HepG2 (cell line): ENCODE results near the gene NSFL1C. TPM values are rescaled to one million over a fixed set of nuclear protein-coding genes. Genes with fewer than 3 reads are reported as not detected.

Experiments used
- NPAS2 ChIP-seq: sonication (generic); formaldehyde crosslinking; IDR thresholded peaks from 2 replicates; pipeline ENCODE4 v1.8.0; 2022; ENCODE audit warnings: mild to moderate bottlenecking, missing genetic modification reagents, borderline replicate concordance
- NR1H2 ChIP-seq: sonication (generic); formaldehyde crosslinking; IDR thresholded peaks from 2 replicates; pipeline ENCODE4 v1.8.1; 2022; ENCODE audit warnings: low read depth, missing genetic modification reagents, borderline replicate concordance
- ZNF264 ChIP-seq: sonication (generic); formaldehyde crosslinking; IDR thresholded peaks from 2 replicates; pipeline ENCODE4 v1.4.0; 2020; ENCODE audit warnings: missing genetic modification reagents
- ZNF501 ChIP-seq: sonication (generic); formaldehyde crosslinking; IDR thresholded peaks from 2 replicates; pipeline ENCODE4 v1.5.1; 2020; ENCODE audit warnings: mild to moderate bottlenecking, moderate library complexity, missing genetic modification reagents
- polyA plus RNA-seq, 8 experiments: library from polyadenylated mRNA; depleted of rRNA in 3 of 8; stranded (reverse) in 7 of 8; unstranded in 1 of 8; fragments of >200 nt; fragmentation: Illumina TruSeq in 4 of 8; extraction: Trizol in 4 of 8; gene quantifications; 2 replicates each; pipeline versions ENCODE4 v1.2.1 to v1.2.3, GENCODE V29; 2011 to 2016; ENCODE audit warnings: low read depth in 4 of 8, missing spikeins in 1 of 8, mixed read lengths in 1 of 8; ENCODE audit not compliant: insufficient read depth in 1 of 8
- total RNA-seq, 5 experiments: library from RNA; depleted of rRNA; stranded (reverse); fragments of >200 nt; fragmentation: Illumina TruSeq; extraction: Trizol; gene quantifications; 2 replicates each; pipeline ENCODE4 v1.2.3, GENCODE V29; 2016; ENCODE audit warnings: low read depth in 1 of 5
- TF ChIP-seq, protein P1 (sequence below): sonication (generic); formaldehyde crosslinking; IDR thresholded peaks from 2 replicates; pipeline ENCODE4 v1.5.1; 2020; ENCODE audit warnings: mild to moderate bottlenecking, missing genetic modification reagents, borderline replicate concordance
- TF ChIP-seq, protein P2 (sequence below): sonication (generic); formaldehyde crosslinking; IDR thresholded peaks from 2 replicates; pipeline ENCODE4 v1.8.0; 2022; ENCODE audit warnings: missing genetic modification reagents, mild to moderate bottlenecking, inconsistent platforms, borderline replicate concordance

The NSFL1C gene
- total and polyA plus RNA-seq, 2 of the 13 experiments (the other 11 are each of a cell fraction or from before 2014, with no cell fraction given) = 22.9 to 62.7 TPM

DNA sequence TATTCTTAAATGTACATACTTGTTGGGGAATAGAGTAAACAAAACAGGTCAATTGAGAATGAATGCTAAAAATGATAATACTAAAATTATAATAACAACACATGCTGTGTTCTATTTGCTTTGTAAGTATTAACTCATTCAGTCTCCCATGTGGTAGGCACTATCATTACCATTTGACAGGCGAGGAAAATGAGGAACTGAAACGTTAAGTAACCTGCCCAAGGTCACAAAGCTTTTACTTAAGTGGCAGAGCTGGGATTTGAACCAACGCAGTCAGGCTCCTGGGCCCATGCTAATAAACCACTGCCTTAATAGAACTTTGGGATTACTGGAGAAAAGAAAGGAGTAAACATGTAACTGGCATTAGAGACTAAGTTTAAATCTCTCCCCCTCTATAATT lies 3.8 kb downstream of the NSFL1C start (continued):
- TF ChIP-seq ZNF501 (CRISPR knock-in tag) (no peak), NR1H2 (CRISPR knock-in tag) (no peak), NPAS2 (CRISPR knock-in tag) (no peak), ZNF264 (CRISPR knock-in tag) (no peak)
- TF ChIP-seq, protein P1, sequence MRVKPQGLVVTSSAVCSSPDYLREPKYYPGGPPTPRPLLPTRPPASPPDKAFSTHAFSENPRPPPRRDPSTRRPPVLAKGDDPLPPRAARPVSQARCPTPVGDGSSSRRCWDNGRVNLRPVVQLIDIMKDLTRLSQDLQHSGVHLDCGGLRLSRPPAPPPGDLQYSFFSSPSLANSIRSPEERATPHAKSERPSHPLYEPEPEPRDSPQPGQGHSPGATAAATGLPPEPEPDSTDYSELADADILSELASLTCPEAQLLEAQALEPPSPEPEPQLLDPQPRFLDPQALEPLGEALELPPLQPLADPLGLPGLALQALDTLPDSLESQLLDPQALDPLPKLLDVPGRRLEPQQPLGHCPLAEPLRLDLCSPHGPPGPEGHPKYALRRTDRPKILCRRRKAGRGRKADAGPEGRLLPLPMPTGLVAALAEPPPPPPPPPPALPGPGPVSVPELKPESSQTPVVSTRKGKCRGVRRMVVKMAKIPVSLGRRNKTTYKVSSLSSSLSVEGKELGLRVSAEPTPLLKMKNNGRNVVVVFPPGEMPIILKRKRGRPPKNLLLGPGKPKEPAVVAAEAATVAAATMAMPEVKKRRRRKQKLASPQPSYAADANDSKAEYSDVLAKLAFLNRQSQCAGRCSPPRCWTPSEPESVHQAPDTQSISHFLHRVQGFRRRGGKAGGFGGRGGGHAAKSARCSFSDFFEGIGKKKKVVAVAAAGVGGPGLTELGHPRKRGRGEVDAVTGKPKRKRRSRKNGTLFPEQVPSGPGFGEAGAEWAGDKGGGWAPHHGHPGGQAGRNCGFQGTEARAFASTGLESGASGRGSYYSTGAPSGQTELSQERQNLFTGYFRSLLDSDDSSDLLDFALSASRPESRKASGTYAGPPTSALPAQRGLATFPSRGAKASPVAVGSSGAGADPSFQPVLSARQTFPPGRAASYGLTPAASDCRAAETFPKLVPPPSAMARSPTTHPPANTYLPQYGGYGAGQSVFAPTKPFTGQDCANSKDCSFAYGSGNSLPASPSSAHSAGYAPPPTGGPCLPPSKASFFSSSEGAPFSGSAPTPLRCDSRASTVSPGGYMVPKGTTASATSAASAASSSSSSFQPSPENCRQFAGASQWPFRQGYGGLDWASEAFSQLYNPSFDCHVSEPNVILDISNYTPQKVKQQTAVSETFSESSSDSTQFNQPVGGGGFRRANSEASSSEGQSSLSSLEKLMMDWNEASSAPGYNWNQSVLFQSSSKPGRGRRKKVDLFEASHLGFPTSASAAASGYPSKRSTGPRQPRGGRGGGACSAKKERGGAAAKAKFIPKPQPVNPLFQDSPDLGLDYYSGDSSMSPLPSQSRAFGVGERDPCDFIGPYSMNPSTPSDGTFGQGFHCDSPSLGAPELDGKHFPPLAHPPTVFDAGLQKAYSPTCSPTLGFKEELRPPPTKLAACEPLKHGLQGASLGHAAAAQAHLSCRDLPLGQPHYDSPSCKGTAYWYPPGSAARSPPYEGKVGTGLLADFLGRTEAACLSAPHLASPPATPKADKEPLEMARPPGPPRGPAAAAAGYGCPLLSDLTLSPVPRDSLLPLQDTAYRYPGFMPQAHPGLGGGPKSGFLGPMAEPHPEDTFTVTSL (CRISPR knock-in tag) = no peak
- TF ChIP-seq, protein P2, sequence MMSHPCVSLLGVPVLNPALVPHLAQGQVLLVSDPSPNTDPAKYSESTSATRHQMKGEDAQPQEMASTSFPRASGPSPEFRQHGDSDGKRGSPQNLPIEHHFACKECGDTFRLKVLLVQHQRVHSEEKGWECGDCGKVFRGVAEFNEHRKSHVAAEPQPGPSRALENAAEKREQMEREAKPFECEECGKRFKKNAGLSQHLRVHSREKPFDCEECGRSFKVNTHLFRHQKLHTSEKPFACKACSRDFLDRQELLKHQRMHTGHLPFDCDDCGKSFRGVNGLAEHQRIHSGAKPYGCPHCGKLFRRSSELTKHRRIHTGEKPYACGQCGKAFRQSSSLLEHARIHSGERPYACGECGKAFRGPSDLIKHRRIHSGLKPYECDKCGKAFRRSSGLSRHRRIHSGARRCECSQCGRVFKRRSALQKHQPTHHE (CRISPR knock-in tag) = no peak
